Measurements from ENCODE around the gene CTBP1.

The CTBP1 gene

DNA sequence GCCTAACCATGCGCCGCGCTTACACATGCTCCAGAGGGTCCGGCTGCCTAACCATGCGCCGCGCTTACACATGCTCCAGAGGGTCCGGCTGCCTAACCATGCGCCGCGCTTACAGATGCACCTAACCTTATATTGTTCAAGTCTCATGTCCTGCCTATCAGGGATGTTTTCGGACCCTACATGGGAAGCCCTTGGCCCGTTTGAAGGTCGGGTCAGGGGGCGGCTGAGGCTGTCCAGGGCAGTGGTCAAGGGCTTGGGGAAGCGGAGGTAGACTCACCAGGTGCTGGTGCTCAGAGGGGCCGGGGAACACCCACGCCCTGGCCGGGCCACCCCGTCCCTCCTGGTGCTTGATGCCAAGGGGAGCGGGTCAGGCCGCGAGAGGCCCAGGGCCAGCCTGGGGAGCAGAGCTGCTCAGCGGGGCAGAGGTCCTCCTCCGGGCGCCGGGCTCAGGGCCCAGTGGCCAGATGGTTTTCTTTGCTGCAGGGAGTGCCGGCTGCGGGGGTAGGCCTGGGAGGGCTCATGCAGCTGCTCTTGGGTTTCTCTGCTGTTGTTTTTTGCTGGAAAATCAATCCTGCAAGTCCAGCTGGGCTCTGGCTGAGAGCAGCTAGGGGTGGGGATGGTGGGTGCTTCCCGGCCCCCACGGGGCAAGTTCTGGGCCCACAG lies 41.2 kb downstream of the CTBP1 start:
- DNase-seq: peak; percentile 9

DNA sequence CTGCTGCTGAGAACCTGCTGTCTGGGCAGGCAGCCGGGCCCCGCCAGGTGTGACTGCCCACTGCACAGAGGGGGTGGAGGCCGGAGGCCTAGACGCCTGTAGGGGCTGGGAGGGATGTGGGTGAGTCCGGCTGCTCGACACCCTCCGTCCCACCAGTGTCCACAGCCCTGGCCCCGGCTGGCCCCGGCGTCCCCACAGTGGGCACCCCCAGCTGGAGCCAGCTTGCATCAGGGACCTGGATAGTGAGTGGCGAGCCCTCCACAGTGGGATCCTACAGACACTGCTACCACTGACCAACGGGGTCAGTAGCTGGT lies 41.8 kb downstream of the CTBP1 start:
- peak; percentile 10 for DNase-seq

DNA sequence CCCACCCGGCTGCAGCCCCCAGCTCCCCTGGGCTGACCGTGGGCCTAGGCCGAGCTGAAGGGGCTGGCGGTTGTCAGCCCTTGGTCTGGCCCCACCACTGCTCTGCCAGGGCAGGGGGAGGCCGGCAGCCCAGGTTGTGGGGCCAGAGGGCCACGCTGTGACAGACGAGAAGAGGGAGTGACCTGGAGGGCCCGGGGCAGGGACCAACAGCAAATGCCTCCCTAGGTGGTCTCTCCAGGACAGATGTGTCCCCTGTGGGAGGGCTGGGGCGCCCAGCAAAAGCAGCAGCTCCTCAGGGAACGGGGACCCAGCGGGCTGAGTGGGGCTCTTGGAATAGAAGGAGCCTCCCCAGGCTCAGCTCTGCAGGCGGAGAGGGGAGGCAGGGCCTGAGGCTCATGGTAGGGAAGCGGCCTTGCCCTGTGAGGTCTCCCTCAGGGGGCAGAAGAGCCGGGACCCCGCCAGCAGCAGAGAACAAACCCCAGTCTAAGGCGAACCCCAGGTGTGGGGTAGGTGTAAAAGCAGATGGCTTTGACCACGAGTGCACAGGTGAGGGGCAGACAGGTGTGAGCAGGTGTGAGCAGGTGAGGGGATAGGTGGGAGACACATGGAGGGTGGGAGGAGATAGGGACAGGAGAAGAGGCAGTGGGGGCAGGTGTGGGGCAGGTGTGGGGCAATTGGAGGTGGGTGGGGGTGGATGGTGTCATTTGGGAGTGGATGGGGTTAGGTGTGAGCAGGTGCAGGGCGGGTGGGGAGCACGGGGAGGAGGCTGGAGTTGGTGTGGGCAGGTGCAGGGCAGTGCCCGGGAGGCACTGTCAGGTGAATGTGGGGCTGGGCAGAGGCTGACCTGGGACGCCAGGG lies 42.4 kb downstream of the CTBP1 start:
- peak; percentile 9 for DNase-seq

DNA sequence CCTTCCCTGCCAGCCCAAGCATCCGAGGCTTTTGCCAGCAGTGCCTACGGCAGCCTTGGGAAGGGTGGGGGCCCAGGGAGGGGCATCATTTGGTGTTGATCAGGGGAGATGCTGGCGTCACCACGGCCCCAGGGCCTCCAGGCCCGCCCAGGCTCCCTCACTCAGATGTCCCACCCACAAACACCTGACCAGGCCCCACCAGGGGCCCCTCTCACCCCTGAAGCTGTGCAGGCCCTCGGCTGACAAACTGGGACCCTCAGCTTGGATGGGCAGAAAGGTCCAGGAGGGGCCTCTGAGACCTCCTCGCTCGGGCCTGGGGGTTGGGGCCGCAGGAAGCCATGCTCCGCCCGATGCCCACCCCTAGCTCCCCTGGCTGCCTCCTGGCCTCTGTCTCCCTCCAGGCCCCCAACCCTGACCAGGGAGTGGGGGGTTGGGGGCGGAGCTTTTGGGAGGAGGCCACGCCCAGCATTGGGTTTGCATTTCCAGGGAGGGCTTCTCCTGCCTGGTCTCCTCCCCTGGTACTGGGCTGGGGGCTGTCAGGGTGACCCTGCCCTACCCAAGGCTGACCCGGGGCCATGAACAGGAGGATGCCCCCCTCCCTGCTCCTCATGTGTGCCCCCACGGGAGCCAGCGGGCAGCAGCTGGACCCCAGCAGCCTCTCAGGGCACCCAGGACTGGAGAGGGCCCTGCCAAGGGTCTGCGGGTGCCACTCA lies 43.2 kb downstream of the CTBP1 start:
- DNase-seq: peak; percentile 7

DNA sequence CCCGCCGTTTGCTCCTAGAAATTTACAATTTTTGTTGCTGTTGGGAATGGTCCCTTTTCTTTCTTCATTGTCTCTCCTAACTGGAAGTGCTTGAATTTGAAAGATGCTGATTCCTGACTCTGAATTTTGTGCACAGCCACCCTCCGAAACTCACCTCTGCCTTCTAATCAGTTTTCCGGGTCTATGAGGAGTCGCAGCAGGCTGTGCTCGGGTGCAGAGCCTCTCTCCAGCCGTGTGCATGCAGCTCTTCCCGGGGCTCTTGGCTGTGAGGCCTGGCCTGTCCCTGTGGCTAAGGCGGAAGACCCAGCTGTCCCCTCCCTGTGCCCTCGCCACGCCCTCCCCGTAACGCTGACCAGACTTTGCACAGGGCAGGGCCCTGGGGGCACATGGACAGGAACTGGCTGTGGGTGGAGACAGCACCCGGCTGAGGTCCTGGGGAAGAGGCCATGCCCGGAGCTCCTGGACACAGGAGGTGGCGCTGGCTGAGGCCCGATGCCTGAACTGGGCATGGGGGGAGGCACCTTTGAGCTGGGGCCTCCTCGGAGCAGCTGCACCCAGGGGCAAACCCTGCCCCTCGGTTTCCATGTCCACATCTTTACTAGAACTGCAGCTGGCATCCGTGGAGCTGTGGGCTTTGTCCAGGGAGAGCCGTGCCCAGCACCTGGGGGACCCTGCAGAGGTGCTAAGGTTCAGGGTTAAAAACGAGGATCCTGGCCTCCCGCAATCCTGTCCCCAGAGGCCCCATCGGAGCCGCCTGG lies 43.9 kb downstream of the CTBP1 start:
- DNase-seq: no peak

DNA sequence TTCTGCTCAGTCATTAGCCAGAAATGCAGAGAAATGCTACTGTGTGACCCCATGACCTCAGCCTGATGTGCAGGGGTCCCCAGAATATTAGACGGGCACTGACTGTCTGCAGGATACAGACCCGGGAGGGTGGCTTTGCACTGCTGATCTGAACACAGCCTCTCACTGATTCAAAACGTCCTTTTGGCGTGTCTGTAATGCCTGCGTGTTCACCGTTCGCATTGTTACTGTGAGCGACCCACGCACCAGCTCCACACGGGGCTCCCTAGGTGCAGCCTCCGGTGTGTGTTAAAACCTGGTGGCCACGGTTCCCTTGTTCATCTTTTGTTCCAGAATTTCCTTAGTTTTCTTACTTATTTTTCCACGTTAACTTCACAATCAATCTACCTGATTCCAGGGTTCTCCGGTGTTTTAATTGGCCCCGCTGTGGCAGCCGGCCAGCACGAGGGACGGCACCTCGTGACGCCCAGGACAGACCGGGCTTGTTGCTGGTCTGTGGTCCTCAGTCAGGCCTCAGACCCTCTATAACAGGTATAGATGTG lies 44.6 kb downstream of the CTBP1 start:
- peak; percentile 10 for DNase-seq

DNA sequence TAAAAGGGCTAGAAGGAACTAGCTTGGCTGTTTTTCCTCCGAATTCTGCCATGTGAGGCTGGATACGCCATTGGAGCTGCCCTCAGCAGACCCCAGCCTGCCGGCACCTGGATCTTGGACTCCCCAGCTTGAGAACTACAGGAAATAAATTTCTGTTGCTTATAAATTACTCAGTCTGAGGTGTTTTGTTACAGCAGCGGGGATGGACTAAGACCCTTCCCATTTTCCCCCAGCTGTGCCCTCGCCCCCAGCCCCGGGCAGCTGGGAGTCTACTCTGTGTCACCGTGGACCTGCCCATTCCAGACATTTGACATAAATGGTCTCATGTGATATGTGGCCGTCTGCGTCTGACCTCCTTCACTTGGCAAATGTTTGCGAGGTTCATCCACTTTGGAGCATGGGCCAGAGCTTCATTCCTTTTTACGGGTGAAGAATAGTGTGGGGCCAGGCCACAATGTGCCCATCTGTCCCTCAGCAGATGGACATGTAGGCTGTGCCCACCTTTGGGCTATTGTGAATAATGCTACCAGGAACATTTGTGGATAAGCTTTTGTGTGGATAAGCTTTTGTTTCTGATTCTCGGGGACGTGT lies 45.8 kb downstream of the CTBP1 start:
- no peak for DNase-seq

DNA sequence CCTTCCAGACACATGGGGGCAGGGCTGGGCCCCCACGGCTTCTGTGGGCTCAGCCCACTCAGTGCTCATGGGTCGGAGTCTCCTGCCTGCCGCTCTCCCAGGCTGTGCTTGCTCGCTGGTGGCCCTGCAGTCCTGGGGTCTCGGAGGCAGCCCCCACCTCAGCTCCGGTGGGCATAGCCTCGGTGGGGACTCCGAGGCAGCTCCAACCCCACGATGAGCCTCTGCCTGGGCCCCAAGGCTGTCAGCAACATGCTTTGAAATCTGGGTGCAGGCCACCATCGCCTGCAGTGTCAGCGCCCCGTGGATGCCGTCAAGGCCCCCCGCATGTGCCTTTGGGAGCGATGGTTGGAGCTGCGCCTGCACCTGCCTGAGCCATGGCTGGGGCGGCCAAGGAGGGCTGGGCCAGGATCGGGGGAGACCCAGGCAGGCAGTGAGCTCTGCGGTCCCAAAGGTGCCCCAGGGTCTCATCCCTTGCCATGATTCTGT lies 46.4 kb downstream of the CTBP1 start:
- DNase-seq: no peak

DNA sequence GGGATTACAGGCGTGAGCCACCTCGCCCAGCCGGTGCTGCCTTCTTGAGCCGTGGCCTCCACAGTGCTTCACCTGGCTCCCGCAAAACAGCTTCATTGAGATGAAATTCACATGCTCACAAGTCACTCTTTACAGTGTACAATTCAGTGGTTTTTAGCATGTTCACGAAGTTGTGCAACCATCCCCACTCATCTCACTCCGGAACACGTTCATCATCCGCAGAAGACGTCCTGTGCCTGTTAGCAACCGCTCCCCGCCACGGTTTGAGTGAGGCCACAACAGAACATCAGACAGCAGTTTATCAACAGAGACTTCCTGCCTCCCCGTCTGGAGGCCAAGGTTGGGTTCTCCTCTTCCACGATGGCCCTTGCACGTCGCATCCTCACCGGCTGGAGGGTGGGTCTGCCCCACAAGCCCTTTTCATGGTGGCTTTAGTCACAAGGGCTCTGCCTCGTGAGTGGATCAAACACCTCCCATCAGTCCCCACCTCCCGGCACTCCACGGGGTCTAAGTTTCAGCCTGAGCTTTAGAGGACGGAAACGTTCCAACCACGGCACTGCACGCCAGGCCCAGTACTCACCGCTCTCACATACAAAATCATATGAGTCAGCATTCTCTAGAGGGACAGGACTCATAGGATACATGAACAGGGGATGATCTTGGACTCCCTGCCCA lies 46.9 kb downstream of the CTBP1 start:
- DNase-seq: peak; percentile 71

DNA sequence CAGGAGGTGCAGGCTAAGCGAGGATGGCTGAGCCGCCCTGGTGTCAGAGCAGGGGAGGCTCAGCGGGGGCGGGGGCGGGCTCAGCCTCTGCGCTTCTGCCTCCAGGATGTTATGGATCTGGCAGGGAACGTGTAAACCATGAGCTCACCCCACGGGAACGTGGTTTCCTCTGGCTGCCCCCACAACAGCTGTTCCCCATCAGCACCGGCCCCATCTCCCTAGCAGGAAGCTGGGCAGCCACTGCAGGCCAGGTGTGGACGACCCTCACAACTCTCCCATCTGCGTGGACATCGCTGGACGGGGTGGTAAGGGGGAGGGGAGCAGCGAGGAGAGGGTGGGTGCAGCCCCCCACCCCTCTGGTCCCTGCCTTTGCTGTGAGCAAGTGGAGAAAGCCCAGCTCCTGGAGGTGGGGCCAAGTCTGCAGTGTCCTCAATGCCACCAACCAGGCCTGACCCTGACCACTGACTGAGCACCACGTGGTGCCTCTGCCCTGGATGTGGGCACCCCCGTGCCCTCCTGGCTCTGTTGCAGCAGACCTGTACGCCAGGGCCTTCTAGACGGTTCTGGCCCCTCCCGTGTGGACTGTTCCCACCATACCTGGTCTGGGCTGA lies 48.4 kb downstream of the CTBP1 start:
- DNase-seq: no peak

DNA sequence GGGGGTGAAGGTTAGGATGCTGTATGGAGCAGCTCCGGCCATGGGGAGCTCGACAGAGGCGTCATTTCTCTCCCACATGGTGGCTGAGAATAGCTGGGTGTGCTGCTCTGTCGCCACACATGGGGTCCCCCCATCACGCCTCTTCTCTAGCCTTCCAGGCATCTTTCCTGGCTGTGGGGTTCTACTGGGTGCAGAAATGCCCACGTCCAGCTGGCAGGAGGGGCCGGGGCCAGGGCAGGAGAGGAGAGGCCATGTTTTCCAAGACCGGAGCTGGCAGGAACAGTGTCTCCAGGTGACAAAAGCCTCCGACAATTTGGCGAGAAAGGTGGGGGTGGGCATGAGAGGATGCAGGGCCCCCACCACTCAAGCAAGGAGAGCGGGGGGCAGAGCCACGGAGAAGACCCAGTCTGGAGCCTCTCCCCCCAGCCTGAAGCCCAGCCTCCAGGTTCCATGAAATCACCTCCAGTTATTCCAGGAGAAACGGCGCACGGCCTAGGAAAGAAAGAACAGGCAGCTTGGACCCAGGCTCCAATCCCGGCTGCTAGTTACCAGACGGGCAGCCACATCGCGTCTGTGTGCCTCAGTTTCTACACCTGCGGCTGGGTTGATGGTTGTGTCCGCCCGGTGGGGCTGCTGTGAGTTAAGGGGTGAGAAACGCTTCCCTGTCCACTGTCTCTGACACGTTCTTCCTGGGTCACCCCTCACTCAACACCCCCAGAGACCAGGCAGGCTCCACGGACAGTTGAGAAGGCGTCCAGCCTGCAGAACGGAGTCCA lies 49.2 kb downstream of the CTBP1 start:
- DNase-seq: no peak

DNA sequence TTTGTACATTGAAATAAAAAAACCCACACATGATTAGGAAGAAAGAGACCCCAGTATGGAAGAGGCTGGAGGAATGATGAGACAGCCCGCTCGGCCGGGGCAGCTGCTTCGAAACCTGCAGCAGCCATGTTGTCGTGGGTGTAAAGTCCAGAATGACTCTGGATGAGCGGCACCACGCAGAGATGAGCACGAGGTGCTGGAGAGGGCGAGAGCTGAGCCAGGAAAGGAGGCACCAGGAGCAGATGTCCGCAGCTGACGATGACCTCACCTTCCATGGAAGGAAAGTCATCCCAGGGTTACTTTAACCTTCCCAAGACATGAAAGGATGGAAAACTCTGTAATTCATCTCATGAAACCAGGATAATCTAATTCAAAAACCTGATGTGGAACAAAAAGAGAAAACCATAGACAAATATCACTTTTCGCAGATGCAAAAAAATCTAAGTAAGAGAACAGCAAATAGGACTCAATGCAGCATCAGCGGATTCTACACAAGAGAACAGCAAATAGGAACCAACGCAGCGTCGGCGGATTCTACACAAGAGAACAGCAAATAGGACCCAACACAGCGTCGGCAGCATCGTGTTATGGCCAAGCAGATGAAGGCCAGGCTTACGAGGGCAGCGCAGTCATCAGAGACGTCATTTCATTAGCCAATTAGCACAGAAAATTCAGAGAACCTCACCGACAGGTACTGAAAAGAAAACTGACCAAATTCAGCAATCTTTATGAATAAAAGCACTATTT lies 50.7 kb downstream of the CTBP1 start:
- no peak for DNase-seq

DNA sequence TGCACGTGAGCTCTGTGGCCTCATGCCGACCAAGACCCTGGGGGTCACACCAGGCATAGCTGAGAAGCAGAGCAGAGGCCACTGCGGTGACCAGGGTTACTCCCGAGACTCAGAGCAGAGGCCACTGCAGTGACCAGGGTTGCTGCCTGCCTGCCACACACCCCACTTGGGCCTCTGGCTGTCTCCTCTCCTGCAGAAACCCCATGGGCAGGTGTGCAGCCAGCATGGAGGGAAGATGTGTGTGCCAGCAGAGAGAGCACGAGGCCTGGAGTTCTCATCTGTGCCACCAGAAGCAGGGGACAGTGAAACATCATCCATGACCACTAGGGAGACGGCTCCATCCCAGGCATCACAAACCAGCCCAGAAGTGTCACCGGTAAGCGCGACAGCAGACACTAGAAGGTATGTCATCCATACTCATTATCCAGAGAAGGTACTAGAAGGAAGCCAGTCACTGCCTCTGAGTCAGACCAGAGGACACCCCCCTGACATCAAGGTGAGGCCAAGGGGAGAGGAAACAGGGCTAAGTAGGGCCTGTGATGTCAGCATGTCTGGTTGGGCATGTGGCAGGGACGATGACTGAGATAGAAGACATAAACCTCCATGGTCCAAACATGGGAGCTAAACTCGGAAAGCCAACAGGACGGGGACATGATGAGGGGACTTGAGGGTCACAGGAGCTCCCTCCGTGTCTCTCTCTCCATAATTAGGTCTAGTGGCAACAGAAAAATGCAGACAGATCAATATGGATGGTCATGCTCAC lies 52.3 kb downstream of the CTBP1 start:
- DNase-seq: no peak

DNA sequence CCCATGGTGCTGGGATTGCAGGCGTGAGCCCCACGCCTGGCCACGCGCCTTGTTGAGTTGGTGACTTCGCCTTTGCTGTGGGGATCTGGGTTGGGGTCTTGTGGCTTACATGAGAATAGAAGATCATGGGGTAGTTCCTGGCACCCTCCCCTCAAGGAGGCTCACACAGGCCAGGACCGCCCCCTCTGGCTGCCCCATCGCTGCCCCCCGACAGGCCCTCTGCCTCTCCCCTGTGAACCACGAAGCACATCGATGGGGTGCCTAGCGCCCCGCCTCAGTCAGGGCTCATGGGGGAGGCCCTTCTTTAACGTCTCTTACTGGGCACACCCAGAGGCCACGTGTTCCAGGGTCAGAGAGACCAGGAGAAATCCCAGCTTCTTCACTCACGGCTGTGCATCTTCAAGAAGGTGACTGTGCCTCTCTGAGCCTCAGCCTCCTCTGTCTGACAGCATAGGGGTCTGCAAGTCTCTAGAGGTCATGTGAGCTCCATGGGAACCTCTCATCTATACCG lies 53.0 kb downstream of the CTBP1 start:
- no peak for DNase-seq

DNA sequence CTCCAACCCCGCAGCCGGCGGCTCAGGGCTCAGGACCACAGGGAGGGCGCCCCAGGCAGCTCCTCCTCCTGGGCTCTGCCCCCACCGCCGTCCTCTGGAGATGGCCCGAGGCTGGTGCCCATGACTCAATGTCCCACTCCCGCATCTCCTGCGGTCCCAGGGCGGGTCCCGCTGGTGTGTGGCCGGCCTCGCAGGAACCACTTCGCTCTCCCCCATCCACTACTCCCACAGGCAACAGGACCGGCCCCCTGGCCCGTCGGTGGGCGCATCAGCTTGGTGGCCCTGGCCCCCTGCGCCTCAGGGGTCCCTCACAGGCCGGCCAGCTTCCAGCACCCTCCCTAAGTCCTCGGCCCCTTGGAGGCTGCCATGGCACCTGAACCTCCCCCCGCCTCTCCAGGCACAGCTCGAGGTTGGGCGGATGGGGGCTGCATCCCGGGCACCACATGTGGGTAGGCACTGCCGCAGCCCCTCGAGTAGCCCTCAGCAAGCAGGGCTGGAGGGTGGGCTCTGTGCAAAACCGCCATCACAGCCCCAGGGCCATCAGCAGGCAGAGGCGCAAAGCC lies 53.7 kb downstream of the CTBP1 start:
- peak; percentile 8 for DNase-seq

DNA sequence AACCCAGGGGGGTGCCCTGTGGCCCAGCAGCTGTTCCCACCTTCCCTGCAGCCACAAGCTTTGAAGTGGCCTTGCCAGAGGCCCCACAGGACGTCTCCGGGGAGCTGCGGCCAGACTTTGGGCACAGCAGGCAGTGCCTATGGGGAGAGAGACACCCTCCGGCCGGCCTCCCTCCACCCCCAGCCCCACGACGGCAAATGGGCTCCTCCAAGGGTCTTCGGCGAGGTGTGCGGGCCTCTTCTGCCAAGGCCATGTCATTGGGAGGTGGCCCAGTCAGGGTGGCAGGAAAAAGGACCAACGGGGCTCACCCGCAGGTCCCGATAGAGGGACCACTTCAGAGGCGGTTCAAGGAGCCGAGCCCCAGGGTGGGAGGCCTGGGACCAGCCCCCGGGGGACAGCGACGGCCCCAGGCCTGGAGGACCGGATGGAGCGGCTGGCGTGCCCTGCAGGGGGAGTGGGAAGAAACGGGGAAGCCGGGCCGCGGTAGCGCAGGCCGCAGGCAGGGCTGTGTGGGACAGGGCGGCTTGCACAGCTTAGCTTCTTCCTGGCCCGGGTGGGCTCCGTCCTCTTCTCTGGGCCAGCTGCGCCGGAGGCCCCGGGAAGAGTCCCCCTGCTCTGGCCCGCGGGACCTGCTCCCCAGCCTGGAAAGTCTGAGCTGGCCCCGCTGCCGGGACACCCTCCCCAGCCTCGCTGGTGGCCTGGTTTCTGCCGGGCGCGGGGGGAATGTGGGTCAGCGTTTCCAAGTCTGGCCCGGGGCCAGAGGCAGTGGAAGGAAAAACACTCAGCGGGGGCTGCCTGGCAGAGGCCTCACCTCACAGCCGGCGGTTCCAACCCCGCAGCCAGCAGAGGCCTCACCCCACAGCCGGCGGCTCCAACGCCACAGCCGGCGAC lies 54.7 kb downstream of the CTBP1 start:
- peak; percentile 7 for DNase-seq
